Heart right ventricle (tissue), 16 donors: ENCODE measurements around the gene CPVL. TPM values are rescaled to one million over a fixed set of nuclear protein-coding genes. Genes with fewer than 3 reads are reported as not detected.

Experiments used
- ATAC-seq, 8 donors: fragments of 200-7000 bp; cut with Tn5 transposase; one replicate each; pipeline ENCODE4 v1.9.1; 2020; ENCODE audit warnings: mild to moderate bottlenecking in 8 of 8, moderate library complexity in 8 of 8, moderate number of reproducible peaks in 1 of 8
- DNase-seq, 2 donors: peaks; one replicate each; pipeline ENCODE4 v3.0.0-alpha.2; 2020
- H3K27ac ChIP-seq, 10 donors: fragments of 200-600 bp; sonication (generic) in 2 of 10; one replicate each; pipeline versions ENCODE4 v1.5.0 to v1.8.0; 2020 to 2022; ENCODE audit warnings: mild to moderate bottlenecking in 3 of 10
- H3K27me3 ChIP-seq, 7 donors: fragments of 200-600 bp; one replicate each; pipeline ENCODE4 v1.8.0; 2021 to 2022; ENCODE audit warnings: mild to moderate bottlenecking in 2 of 7
- H3K36me3 ChIP-seq, 9 donors: fragments of 200-600 bp; sonication (generic) in 1 of 9; one replicate each; pipeline versions ENCODE4 v1.5.0 to v1.8.0; 2020 to 2022; ENCODE audit warnings: mild to moderate bottlenecking in 2 of 9
- H3K4me1 ChIP-seq, 9 donors: fragments of 200-600 bp; sonication (generic) in 1 of 9; one replicate each; pipeline versions ENCODE4 v1.5.0 to v1.8.0; 2020 to 2022; ENCODE audit warnings: mild to moderate bottlenecking in 4 of 9
- H3K4me3 ChIP-seq, 10 donors: fragments of 200-600 bp; sonication (generic) in 2 of 10; one replicate each; pipeline versions ENCODE4 v1.5.0 to v1.8.0; 2020 to 2022; ENCODE audit warnings: mild to moderate bottlenecking in 7 of 10, moderate library complexity in 2 of 10
- H3K9me3 ChIP-seq, 11 donors: fragments of 200-600 bp in 10 of 11; sonication (generic) in 2 of 11; one replicate each; pipeline versions ENCODE4 v1.5.0 to v1.8.0; 2013 to 2022; ENCODE audit warnings: mild to moderate bottlenecking in 2 of 11, control low read depth in 1 of 11, moderate library complexity in 1 of 11
- CTCF ChIP-seq, 9 donors: fragments of 200-600 bp; sonication (generic) in 2 of 9; IDR thresholded peaks; one replicate each; pipeline versions ENCODE4 v1.5.0 to v1.8.0; 2021 to 2022; ENCODE audit warnings: antibody characterized with exemption in 9 of 9, mild to moderate bottlenecking in 5 of 9, moderate library complexity in 1 of 9
- WGBS, 2 donors: extraction: QIAGEN DNeasy Blood & Tissue Kit; methylation state at CpG; one replicate each; pipeline ENCODE4 v1.1.7; 2013; ENCODE audit warnings: inconsistent platforms in 1 of 2; 5-methylcytosine and 5-hydroxymethylcytosine counted together
- intact Hi-C, 10 donors: fragments of 100-400 bp; cut with DNase I; formaldehyde crosslinking; loops; one replicate each; pipeline versions ENCODE4 v1.11.1 to v1.14.2; 2022
- polyA plus RNA-seq, 2 donors: library from polyadenylated mRNA; stranded (reverse); fragments of 200-250 nt; gene quantifications; one replicate each; pipeline ENCODE4 v1.2.3, GENCODE V29; 2013
- total RNA-seq, 10 donors: library from RNA; stranded (reverse); fragmentation: NEBNext Ultra II Directional in 3 of 10; extraction: Animal tissue kit (Norgen Biotek cat#: 25700) in 3 of 10; gene quantifications; one replicate each; pipeline versions ENCODE4 v1.2.1 to v1.2.4, GENCODE V29; 2021 to 2023
- donor health status: Arrhythmogenic right ventricular cardiomyopathy.
- donor health status: ischemic (EF 13 %, LVEDD 7.1; RV severe dilation, severe dysfunction).
- donor health status: healthy with polysubstance abuse.
- donor health status: DM: no; HTN: yes; CAD: no.
- donor health status: DM: no; HTN: no; CAD: no.
- donor health status: ischemic (EF 25% LVEDD 6.9; RV normal size, moderate dysfunction).
- donor health status: ischemic (EF 25% LVEDD 5.7; RV mildly dilated, moderate dysfunction).
- donor health status: healthy.
- donor health status: DM: yes; HTN: yes; CAD: no.
- donor health status: Ischemic cardiomyopathy.
- donor health status: ischemic (EF 35%, LVEDD 5.7; RV mildly dilated, moderate dysfunction).
- donor health status: nonischemic (EF 11% LVEDD 7.7; RV severe dilation, severe dysfunction).
- donor health status: DM: yes; HTN: yes; CAD: no.
- donor health status: PGD.
- donor health status: ischemic (EF 29% LVEDD 5.4; RV normal size, mild dysfunction).
- donor health status: nonischemic (EF 23%, LVEDD 6.1; RV moderate dilation, normal function).

The CPVL gene
- total and polyA plus RNA-seq, 12 donors: 49.4 to 215 (median 93.0) TPM

- H3K4me3 ChIP-seq: no peak overlapping the region
- DNase-seq (no peak), ATAC-seq (no peak)
- H3K27me3 ChIP-seq: no peaks in the 10 kb centered on the region
- H3K27ac ChIP-seq: no peak overlapping the region
- no peak for TF ChIP-seq CTCF (IDR thresholded peaks at IDR 0.05)
- no peaks in the 10 kb centered on the region for H3K4me1 ChIP-seq
- H3K36me3 ChIP-seq: peaks cover 0 to 15% (median 0%) of the 10 kb centered on the region in 9 donors
- intact Hi-C loops: no loop called here
- H3K9me3 ChIP-seq: no peaks in the 10 kb centered on the region
- WGBS, 2 donors: 69 to 75% methylated on average over 5 of the region's 5 CpGs
These were observed 75.0 kb downstream of the CPVL start for GRCh38 chr7:29071203-29071874.

DNA sequence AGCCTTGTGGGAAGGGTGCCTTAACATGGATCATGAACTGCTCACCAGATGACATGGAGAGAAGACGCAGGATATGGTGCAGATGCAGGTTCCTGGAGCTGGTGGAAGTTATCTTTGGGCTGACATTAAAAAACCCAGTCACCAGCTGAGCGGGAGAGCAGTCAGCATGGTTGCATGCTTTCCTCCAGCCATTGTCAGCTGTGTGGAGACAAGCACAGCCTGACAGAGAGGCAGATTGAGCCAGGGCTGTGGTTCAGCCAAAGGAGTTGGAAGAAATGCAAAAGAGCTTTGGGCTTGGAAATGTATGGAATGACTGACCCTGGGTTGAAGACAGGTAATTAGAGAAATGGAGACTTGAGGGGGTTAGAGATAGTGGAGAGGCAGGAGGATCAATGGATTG lies 79.7 kb downstream of the CPVL start:
- WGBS, 2 donors: 89 to 91% methylated on average over 2 of the region's 2 CpGs
- TF ChIP-seq CTCF (IDR thresholded peaks at IDR 0.05): no peak
- H3K9me3 ChIP-seq: no peaks in the 10 kb centered on the region
- no peak overlapping the region for H3K27ac ChIP-seq
- ATAC-seq: no peak
- intact Hi-C loops: no loop called here
- DNase-seq: no peak
- H3K4me1 ChIP-seq: peaks cover 0 to 9% (median 0%) of the 10 kb centered on the region in 9 donors
- H3K36me3 ChIP-seq: peaks cover 0 to 29% (median 0%) of the 10 kb centered on the region in 9 donors
- H3K4me3 ChIP-seq: no peak overlapping the region
- no peaks in the 10 kb centered on the region for H3K27me3 ChIP-seq

DNA sequence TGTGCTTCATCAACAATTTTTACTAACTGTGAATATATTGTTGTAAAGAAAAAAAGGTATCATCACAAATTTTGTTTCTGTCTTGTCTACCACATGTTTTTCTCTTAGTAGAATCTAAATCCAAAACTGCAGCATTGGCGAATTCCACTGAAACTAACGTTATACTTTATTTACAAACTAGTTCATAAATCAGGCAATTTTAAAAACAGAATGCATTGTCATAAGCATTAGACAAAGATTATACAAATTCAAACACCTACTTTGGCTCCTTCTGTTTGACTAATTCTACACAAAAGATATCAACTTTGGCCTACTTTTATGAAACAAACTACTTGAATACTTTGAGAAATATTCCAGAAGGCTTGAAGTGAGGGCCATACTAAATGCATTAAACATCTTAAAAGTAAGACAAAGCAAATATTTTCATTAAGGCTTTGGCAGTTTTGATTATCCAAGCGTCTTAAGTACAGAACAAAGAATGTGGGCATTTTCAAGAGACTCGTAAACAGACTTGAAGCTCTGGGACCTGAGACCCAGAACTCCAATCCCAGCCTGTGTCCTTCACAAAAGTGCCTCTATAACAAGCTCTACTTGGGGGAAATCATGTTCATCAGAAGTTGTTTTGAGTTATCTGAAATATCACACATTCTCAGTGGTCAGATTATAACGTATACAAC lies 81.0 kb downstream of the CPVL start:
- no peak for ATAC-seq

GRCh38 chr7:29063872-29064271 lies 82.5 kb downstream of the CPVL start:
- 69 to 81% methylated on average over 2 of the region's 2 CpGs for WGBS, 2 donors
- Histone ChIP-seq H3K9me3 (peaks cover 0 to 3% (median 0%) of the 10 kb centered on the region in 11 donors), H3K4me1 (peaks cover 0 to 9% (median 0%) of the 10 kb centered on the region in 9 donors), H3K36me3 (peaks cover 0 to 18% (median 0%) of the 10 kb centered on the region in 9 donors), H3K27me3 (no peaks in the 10 kb centered on the region), H3K4me3 (no peak overlapping the region), H3K27ac (no peak overlapping the region)
- intact Hi-C loops: no loop called here
- ATAC-seq (no peak), DNase-seq (no peak)
- TF ChIP-seq CTCF (IDR thresholded peaks at IDR 0.05): no peak

More for the DNA sequence above, 81.0 kb downstream of the CPVL start:
- H3K9me3 ChIP-seq: no peaks in the 10 kb centered on the region
- no peak overlapping the region for H3K4me3 ChIP-seq
- no peaks in the 10 kb centered on the region for H3K27me3 ChIP-seq
- no peak for DNase-seq
- intact Hi-C loops: no loop called here
- no peak for TF ChIP-seq CTCF (IDR thresholded peaks at IDR 0.05)
- no peak overlapping the region for H3K27ac ChIP-seq
- H3K4me1 ChIP-seq: peaks cover 0 to 9% (median 0%) of the 10 kb centered on the region in 9 donors
- peaks cover 0 to 22% (median 0%) of the 10 kb centered on the region in 9 donors for H3K36me3 ChIP-seq
- WGBS, 2 donors: 73 to 82% methylated on average over 5 of the region's 5 CpGs
